HK-2 (cell line): ENCODE measurements around the gene FBXL7.

ENCODE experiments used
- DNase-seq: peaks from one replicate; pipeline ENCODE4 v3.0.0-alpha.2; 2018; ENCODE audit not compliant: unreplicated experiment

Gene FBXL7

DNA sequence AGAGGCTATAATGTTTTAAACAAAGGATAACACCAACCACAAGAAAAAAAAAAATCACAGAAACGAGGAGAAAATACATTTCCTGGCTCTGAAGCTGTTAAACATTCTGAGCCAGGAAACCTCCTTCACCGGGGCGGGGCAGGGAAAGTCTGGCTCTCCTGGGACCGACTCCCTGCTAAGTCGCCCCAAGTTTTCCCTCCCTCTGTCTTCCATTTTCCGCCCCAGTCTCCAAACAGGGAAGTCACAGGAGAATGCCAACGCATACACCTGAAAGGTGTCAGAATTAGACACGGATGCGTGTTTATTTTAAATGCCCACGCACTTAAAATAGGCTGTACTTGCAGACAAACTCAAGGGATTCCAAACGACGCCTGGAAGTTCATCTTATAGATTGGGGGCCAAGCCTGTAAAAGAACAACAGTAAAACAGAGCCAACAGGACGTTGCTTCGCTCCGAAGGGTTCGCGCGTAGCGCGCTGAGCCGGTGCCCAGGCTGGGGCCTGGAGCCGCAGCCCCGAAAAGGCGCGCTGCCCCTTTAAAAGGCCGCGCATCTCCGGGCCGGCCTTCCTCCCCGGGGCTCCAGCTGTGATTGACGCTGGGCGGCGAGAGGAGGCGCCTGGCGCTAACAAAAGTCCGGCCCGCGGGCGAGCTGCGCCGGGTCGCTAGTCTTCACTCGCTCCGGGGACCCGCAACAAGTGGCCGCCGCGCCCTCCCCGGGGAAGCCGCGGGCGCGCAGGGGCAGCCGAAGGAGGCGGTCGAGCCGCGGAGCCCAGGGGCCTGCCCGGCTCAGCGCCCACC lies at the start of gene FBXL7:
FBXL7 (plus strand) TSS at position 653 of the 797 bp plus-strand sequence.
- peak; percentile 35 for DNase-seq

DNA sequence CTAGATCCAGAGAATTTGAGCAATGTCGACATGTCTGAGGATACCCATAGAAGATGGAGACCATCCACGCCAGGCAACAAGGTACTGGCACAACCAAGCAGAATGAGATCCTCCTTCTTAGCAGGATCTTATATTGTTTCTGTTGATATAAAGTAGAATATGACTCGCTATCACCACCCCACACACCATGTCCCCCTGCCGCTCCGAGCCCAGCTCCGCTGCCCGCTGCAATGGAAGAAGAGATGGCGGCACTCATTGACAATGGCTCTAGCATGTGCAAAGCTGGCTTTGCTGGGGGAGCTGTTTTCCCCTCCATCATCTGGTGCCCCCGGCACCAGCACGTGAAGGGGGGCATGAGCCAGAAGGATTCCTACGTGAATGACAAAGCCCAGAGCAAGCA lies 49.5 kb upstream of the FBXL7 start:
- no peak for DNase-seq

DNA sequence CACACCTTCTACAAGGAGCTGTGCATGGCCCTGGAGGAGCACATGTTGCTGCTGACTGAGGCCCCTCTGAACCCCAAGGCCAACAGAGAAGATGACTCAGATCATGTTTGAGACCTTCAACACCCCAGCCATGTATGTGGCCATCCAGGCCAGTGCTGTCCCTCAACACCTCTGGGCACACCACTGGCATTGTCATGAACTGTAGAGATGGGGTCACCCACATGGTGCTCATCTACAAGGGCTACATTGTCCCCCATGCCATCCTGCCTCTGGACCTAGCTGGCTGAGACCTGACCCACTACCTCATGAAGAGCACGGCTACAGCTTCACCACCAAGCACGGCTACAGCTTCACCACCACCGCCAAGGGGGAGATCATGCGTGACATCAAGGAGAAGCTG lies 49.0 kb upstream of the FBXL7 start:
- DNase-seq: no peak

DNA sequence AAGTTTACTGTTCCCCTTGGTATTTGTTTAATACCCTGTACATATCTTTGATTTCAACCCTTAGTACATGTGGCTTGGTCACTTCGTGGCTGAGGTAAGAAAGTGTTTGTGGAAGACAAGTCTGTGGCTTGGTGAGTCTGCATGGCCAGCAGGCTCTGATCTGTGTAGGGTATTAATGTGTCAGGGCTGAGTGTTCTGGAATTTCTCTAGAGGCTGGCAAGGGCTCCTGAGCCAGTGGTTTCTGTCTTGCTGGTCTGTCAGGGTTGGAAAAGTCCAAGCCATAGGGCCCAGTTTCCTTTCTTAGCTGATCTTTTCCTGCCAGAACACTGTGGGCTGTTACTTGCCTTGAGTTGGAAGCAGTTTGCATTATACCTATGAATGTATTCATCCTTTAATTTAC lies 48.0 kb upstream of the FBXL7 start:
- no peak for DNase-seq

DNA sequence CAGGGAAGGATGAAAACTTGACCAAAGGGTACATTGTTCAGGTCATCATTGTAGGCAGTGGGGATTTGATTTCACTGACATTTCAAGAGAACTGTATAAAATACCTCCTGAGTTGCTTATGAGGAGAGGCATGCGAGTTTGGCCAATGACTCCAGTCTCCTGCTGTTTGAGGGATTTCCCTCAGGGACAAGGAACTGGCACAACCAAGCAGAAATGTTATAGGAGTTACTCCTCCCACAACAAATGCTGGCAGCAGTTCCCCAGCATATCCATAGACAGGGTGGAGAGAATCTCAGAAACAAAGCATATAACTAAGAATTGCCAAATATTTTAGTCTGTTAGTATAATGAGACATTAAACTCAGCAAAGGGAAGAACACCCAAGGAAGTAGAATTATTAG lies 47.2 kb upstream of the FBXL7 start:
- DNase-seq: no peak

DNA sequence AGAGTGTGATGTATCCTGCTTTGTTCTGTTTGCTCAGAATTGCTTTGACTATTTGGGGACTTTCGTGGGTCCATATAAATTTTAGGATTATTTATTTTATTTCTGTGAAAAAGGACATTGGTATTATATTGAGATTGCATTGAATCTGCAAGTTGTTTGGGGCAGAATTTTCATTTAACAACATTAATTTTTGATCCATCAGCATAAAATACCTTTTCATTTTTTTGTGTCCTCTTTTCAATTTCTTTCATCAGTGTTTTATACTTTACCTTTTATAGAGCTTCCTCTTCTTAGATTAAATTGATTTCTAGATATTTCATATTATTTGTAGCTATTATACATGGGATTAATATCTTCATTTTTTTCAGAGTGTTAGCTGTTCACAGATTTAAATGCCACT lies 40.8 kb upstream of the FBXL7 start:
- DNase-seq: no peak

DNA sequence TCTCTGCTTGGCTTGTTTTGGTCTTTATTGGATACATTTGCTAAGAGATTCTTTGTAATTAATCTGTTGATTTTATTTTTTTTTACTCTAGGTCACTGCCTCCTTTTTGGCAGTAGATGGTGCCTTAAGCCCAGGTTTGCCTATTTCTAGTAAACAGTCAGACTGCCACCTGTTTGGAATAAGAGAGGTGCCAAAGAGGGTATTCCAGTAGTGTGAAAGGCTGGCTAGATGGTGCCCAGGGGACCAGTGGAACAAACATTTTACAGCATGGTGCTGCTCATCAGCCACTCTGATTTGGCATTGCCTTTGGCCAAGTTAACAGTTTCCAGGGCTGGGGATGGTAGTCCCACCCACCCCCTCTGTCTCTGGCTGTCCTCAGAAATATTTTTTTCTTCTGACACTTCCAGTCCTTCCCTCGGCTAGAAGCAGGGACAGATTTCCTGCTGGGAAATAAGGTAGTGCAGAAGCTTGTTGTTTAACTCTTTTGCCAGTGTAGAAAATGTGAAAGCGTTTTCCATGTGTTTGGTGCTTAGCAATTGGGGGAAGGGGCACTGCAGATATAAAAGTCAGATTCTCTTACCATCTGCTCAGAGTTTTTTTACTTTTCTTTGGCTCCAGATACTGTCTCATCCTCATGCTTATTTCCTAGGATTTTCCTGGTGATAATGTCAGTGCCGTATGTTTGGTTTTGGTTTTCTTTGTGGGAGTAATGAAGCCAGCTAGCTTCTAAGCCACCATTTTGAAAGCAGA lies 36.6 kb upstream of the FBXL7 start:
- DNase-seq: no peak

DNA sequence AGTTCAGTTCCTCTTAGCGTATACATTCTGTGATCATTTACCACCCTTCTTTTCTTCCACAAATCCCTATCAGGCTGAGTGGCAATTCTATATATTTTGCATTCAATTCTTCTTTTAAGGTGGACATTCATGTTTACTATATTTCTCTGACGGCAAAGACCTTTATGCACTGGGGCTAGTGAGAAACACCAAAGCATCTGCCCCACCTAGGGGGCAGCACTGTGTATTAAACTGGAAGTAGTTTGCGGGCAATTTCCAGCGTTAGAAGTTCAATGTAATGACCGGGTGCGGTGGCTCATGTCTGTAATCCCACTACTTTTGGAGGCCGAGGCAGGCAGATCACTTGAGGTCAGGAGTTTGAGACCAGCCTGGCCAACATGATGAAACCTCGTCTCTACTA lies 27.9 kb upstream of the FBXL7 start:
- no peak for DNase-seq

DNA sequence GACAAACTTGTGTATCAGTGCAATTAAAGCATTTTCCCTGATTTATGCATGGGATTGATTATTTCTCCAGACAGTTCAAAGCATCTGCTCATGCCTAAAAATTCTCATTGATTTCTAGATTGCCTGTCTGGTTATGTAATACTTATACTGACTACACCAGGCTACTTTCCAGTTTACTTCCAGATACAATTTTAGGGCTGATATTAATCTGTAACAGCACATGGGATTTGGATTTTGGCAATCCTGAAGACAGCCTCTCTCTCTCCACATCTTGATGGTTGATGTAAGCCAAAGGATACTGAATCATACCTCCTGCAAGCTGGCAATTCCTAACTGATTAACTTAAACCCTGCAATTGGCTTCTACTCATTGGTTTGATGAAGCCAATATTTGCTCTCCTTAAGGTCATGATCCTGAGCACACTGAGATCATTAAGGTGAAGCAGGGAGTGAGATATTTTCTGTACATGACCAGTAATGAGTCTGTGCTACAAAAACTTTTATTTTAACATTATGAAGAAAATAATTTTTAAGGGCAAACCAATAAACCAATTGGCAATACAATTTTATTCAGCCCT lies 25.7 kb upstream of the FBXL7 start:
- no peak for DNase-seq

DNA sequence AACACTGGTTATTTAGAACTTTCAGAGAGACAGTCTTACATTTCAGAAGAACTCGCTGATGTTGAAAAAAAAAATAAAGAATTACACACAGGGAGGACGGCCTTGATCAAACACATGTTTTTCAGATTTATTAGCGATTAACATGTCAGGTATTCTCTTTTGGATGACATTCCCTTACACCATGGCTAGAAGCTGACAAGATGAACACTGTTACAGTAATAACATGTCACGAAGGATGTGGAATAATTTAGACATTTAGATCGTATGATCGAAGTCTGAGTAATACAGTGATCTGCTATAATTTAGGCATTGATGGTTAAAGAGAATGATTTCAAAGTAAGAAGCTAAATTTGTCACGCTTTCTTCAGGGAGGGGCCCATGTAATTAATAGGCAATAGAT lies 24.6 kb upstream of the FBXL7 start:
- DNase-seq: no peak

DNA sequence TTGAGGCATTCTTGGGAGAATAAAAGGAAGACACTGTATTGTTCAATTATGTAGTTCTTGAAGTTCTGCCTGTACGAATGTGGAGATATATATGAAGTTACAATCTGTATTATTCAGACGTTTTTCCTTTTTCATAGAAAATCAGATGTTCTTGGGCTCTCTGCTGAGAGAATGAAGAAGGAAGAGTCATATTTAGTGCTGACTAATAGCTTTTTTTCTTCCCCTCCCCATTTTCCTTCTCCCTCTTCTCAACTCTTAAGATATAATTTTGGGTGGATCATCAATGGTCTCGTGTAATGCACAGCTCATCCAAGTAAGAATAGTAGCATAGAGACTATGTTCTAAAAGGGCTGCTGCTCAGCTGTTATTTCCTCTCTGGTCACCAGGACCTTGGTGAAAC lies 23.0 kb upstream of the FBXL7 start:
- DNase-seq: no peak

DNA sequence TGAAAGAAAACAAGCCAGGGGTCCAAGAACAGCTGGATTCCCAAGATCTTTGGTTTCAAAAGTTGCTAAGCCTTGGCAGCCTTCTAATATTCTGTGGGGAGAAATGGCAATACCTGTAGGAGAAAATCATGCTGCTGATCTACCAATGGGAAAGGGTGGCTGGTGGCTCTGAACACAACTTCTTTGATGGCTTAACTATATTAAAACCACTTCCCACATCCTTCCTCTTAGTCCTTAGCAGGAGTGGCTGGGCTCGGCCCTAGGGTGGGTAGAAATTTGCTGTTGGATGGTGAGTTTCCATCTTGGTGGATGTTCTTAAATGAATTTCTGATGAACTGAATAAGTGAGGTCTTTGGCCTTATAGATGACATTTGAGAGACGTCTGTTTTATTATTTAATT lies 19.5 kb upstream of the FBXL7 start:
- DNase-seq: no peak

DNA sequence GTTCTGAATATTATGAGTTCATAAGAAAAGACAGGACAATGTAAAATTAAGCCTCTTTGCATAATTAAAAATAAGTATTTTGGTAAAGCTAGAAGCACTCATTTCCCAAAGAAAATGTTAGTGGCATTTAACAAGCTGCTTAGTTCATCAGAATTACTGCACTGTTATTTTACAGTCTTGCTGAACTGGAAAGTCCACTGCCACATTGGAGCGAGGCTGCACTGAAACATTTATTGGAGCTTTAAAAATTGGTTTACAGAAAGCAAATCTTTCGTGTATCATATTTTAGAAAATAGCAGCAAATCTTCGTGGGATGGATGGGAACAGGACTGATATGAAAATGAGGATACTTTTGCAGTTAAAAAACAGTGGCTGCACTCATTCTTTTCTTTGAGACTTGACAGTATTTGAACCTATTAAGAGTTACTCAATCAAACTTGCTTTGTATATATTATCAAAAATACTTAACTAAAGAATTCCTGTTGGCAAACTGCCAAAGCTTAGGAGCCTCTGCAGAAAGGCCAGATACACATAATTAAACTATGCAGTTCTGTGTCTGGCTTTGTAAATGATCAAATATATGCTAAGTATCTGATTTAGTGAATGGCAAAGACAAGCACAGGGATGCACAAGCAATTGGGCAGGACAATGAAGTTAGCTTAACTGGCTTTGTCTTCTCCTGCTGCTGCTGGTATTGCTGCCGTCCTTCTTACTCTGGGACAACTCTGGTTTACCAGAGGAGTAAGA lies 16.5 kb upstream of the FBXL7 start:
- no peak for DNase-seq

DNA sequence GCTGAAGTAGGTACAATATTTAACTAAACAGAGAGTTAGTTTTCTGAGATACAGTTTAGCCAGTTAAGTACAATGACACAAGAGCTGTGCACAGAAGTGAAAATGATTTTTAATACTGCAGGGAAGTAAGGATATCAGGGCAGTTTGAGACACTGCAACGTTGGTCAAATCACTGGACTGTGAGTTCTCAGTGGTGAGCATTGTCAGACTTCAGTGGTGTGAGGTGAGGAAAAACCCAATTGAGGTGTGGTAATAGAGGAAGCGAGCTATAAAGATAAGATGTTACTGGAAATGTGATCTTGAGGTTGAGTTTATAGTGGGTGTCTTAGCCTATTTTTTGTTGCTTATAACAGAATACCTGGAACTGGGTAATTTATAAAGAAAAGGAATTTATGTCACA lies 12.8 kb upstream of the FBXL7 start:
- DNase-seq: no peak

DNA sequence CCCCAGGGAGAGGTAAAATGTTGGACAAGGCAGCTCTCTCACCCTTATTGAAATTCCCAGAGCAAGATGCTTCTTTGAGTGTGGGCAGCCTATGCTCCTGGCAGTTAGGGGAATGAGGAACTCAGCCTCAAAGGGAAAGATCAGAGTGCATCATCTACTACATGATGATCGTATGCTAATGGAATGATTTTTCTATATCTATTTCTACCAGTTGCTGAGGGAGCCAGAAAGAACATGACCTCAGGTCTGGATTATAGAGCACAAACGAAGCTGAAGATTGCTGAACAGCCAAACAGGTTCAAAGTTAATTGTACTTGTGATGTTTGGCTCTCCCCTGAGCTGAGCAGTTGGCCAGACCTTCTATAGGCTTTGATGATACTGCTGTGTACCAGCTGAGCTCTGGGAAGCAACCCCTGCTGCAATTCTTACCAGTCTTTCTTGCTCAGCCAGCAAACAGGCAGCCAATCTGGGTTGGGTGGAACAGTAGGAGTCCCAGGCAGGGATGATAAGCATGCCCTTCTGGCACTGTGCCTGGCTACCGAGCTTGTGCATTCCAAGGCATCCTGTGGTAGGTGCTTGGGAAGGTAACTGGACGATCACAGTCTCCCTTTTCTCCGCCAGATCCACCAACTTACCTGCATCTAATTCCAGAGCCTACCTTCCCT lies 10.3 kb upstream of the FBXL7 start:
- DNase-seq: no peak

DNA sequence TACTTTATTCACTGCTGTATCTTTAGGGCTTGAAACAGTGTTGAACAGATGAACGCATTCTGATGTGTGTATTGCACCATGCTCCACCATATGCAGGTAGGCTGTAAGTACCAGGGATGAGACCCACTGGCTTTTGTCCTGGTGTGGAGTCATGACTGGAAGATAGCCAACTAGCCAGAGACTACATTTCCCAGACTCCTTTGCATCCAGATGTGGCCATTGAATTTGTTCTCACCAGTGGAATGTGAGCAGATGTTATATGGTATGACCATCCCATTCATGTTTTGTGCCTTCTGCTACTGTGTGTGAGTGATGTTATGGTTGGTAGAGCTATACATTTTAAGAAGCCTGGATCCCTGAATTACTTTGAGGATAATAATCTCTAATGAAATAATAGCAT lies 7.4 kb upstream of the FBXL7 start:
- no peak for DNase-seq

DNA sequence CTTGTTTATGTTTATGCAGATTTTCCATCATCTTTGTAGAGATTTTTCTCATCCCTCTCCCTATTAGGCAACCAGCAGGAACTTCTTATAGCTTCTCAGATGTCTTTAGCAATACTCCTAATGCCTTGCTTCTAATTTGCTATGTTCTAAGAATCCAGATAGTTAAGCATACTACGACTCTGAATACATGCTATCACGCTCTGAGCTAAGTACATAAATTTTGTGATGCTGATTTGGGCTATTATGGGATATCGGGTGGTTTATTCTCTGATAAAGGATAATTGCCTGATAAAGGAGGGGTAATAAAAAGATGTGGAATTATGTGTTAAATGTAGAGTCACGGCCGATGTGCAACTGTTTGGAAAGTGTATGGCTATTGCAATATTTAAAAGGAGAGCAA lies 6.5 kb upstream of the FBXL7 start:
- no peak for DNase-seq

DNA sequence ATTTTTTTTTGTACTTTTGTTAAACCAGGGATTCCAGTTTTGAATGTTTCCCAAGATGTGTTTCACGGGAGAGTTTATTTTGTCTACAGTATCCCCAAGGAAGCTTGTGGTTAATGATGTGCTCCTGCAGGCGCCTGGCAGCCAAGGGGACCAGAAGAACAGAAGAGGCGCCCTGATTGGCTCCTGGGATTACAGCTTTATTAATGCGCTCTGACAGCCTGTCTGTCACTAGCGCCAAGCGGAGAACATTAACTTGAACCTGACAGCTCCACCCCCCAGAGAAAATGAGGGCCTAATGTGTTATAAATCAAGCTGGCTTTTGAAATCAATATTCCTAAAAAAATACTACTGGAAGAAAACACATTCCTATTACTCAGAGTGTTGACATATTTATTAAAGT lies 5.0 kb upstream of the FBXL7 start:
- DNase-seq: no peak

DNA sequence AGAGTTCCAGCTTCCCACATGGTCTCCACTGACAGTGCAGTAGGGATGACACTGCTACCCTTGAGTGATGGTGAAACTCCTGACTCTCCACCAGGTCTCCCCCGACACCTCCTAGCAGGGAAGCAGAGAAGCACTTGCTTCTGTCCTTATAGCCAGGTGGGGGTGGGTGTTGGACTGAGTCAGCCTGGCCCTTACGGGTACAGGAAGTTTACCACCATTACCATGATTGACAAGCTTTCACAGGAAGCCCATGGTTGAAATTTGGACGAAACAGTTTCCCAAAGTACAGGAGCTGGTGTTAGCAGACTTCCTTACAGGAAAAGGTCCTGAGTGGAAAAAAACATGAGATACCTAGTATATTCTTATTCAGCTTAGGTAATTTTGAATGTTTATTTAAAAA lies 3.1 kb upstream of the FBXL7 start:
- no peak for DNase-seq

DNA sequence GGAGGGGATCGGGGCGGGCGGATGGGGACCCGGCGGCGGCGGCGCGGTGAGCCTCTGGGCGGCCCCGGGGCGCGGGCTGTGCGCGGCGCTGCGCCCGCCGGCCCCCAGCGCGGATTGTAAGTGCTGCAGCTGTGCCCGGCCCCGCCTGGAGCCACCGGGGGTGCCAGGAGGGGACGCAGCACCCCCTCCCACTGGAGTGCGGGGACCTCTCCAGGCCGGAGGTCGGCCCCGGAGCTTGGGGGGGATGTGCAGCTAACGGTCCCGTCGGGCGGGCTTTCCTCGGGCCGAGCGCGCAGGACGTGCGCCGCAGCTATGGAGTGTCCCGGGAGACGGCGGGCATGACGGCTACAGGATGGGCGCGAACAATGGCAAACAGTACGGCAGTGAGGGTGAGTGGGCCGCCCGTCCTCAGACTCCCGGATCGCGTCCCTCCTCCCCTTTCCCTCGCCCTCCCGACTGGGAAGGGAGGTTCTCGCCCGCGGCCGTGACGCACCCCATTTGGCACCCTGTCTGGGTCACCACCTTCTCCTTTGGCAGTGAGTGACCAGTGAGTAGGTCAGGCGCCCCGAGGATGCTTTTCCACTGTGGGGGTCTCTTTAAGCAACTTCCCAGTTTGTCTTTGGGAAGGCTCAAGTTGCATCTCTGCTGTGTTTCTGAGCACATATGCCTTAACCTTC lies 483 bp downstream of the FBXL7 start:
- peak; percentile 7 for DNase-seq

DNA sequence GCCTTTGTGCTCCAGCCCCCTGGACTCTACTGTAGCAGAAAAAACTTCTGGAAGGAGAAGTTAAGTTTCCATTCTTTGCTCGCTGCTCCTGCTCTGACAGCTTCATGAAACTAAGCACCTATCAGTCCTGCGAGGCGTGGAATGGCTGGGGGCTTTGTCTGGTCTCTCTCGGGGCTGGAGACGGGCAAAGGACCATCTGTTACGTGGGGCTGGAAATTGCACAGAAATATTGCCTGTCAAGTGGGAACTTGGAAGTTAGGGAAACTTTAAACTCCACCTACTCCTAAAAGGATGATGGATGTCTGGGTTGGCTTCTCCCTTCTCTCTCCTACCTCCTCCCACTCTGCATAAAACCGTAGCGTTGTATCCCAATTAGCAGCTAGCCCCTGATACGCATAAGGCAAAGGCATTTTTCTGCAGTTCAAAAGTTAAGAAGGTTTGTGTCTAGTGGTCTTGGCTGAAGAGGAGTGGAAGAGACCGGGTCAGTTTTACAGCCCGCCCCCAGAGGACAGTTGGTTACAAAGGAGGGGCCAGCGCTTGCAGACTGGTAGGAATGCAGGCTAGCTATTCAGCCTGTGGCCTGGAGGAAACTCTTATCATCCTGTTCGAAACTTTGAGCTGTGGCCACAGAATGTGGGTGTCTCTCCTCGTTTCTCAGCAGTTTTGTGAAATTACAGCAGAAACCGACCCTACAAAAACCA lies 1.3 kb downstream of the FBXL7 start:
- peak; percentile 11 for DNase-seq
